ENCODE measurements around the gene DIPK2A. TPM values are rescaled to one million over a fixed set of nuclear protein-coding genes. Genes with fewer than 3 reads are reported as not detected.
A peak's percentile ranks its signal among the peaks of the same experiment; 100 is the strongest.

DIPK2A gene
- 10 to 100 TPM; 31.9 to 43.7 (median 42.5) TPM for polyA plus RNA-seq (ENCODE audit: insufficient read depth in 1 of 5, insufficient read length in 5 of 5, low replicate concordance in 1 of 5)
- long read RNA-seq, donor 1, full-length matches to known transcripts = 18 of 18 reads
- long read RNA-seq, donor 1, partial matches to known transcripts = 0 of 18 reads
- long read RNA-seq, donor 1, other reads (novel, unspliced or antisense) = 0 of 18 reads
- long read RNA-seq, donor 2, full-length matches to known transcripts = 13 of 13 reads
- long read RNA-seq, donor 2, partial matches to known transcripts = 0 of 13 reads
- long read RNA-seq, donor 2, other reads (novel, unspliced or antisense) = 0 of 13 reads
- long read RNA-seq, donor 3, full-length matches to known transcripts = 12 of 12 reads
- long read RNA-seq, donor 3, partial matches to known transcripts = 0 of 12 reads
- long read RNA-seq, donor 3, other reads (novel, unspliced or antisense) = 0 of 12 reads
- long read RNA-seq, donor 4, full-length matches to known transcripts = 2 of 2 reads
- long read RNA-seq, donor 4, partial matches to known transcripts = 0 of 2 reads
- long read RNA-seq, donor 4, other reads (novel, unspliced or antisense) = 0 of 2 reads
- long read RNA-seq, donor 5, full-length matches to known transcripts = 18 of 35 reads
- long read RNA-seq, donor 5, partial matches to known transcripts = 17 of 35 reads
- long read RNA-seq, donor 5, other reads (novel, unspliced or antisense) = 0 of 35 reads
- long read RNA-seq, donor 6, full-length matches to known transcripts = 16 of 95 reads
- long read RNA-seq, donor 6, partial matches to known transcripts = 79 of 95 reads
- long read RNA-seq, donor 6, other reads (novel, unspliced or antisense) = 0 of 95 reads
- long read RNA-seq, donor 7, full-length matches to known transcripts = 13 of 13 reads
- long read RNA-seq, donor 7, partial matches to known transcripts = 0 of 13 reads
- long read RNA-seq, donor 7, other reads (novel, unspliced or antisense) = 0 of 13 reads
- long read RNA-seq, donor 8, full-length matches to known transcripts = 10 of 10 reads
- long read RNA-seq, donor 8, partial matches to known transcripts = 0 of 10 reads
- long read RNA-seq, donor 8, other reads (novel, unspliced or antisense) = 0 of 10 reads

DNA sequence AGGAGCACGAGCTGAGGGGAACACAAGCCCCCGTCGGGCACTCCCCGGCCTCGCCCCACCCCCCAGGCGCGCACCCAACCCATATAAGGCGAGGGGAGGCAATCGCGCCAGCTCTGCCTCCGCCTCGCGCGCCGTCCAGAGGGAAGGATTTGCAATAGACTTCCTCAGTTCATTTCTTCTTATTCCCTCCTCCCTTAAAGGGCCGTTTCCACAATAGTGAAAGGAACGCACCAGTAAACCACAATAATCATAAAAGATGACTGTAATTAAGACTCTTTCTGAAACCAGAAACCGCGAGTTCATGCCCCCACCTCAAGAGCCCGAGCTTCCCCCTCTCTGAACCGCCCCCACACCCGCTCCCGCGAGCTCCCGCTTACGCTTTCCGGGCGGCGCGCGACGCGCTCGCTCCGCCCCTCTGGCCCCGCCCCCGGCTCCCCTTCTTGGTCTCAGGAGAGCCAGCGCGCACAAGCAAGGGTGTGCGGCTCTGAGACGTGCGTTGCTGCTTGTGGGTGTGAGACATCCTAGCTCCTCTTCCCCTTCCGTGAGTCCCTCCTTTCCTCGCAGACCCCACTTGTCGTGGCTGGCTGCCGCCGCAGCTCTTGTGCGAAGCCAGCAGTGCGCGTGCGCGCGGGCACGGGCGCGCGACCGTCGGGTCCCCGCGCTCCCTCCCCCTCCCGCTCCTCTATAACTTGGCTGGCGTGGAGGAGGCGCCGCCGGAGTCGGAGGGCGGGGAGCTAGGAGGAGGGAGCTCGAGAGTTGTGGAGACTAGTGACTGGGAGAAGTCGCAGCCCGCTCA, at the start of gene DIPK2A:
DIPK2A (plus strand) TSS at position 465 of the 796 bp plus-strand sequence. CDS start 510 bp downstream, outside the sequence.
- peak; percentile 99 for DNase-seq

GRCh38 chr3:143924522-143925285, 46.9 kb upstream of the DIPK2A start:
- DNase-seq = no peak

- no peak for DNase-seq
Measured at GRCh38 chr3:143928056-143928455, 43.6 kb upstream of the DIPK2A start.

- DNase-seq = no peak
Measured at GRCh38 chr3:143928541-143929255, 42.9 kb upstream of the DIPK2A start.

GRCh38 chr3:143934791-143935190, 36.8 kb upstream of the DIPK2A start:
- DNase-seq = no peak

- DNase-seq = no peak
Measured at GRCh38 chr3:143935678-143936077, 35.9 kb upstream of the DIPK2A start.

GRCh38 chr3:143950810-143951209, 20.8 kb upstream of the DIPK2A start:
- DNase-seq = no peak

GRCh38 chr3:143951351-143951971, 20.2 kb upstream of the DIPK2A start:
- peak in 1 of 2 donors; percentile 17 for DNase-seq

- DNase-seq = no peak
Measured at GRCh38 chr3:143952569-143953072, 19.0 kb upstream of the DIPK2A start.

GRCh38 chr3:143955113-143955512, 16.5 kb upstream of the DIPK2A start:
- no peak for DNase-seq

GRCh38 chr3:143956838-143957237, 14.8 kb upstream of the DIPK2A start:
- DNase-seq = no peak

- no peak for DNase-seq
Measured at GRCh38 chr3:143957453-143957852, 14.2 kb upstream of the DIPK2A start.

DNA sequence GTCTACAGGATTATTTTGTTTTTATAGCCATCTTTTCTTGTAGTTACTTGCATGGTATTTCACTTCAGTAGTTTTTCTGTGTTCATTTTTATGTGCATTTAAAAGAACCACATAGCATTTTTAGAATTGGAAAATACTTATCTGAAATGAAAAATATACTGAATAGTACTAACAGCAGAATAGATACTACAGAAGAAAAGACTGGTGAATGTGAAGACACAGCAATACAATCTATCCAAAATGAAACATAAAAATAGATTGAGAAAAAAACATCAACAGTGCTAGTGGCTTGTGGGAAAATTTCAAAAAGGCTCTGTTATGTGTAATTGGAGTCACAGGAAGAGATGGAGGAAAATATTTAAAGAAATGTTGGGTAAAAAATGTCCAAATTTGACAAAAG, 12.7 kb upstream of the DIPK2A start:
- DNase-seq = no peak

- DNase-seq = no peak
Measured at GRCh38 chr3:143961342-143961741, 10.3 kb upstream of the DIPK2A start.

DNA sequence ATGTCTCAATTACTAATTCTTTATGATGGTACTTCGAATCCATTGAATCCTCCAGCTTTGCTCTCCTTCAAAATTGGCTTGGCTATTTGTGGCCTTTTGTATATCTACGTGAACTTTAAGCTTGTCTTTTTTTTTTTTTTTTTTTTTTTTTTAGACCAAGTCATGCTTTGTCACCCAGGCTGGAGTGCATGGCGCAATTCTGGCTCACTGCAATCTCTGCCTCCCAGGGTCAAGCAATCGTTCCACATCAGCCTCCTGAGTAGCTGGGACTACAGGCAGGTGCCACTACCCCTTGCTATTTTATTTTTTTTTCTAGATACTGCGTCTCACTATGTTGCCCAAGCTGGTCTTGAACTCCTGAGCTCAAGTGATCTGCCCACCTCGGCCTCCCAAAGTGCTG, 7.7 kb upstream of the DIPK2A start:
- DNase-seq = no peak

DNA sequence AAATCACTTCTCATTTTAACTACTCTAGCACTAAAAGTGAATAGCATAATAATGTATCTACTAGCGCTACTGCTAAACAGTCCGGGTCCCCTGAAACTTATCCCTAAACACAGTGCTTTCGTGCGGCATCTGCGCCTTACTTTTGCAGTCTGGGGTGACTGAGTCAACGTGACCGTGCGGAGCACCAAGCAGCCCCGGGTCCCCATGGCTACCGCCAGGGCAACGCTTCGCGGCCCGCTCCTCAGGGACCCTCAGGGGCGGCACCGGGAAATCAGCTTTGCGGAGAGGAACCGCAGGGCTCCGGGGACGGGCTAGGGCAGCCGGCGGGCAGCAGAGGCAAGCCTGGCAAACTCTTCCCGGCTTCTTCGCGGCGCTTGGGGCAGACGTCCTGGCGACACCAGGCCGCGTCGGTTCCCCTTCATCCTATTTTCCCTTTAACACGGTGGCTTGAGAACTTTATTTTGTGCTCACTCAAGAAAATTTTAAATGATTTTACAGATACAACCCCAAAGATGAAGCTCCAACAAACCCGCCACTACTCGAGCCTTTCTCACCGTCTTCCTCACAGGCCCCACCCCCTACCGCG, 757 bp upstream of the DIPK2A start:
- DNase-seq = no peak

DNA sequence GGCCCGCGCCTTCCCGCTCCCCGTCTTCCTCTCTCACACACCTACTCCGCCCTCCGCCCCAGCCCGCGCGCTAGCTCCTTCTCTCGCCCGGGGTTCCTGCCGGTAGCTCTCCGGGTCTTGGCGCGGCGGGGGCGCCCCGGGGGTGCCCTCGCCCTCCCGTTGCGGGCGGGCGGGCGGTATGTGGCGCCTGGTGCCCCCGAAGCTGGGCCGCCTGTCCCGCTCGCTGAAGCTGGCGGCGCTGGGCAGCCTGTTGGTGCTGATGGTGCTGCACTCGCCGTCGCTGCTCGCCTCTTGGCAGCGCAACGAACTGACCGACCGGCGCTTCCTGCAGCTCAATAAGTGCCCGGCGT, 507 bp downstream of the DIPK2A start:
- peak in 1 of 2 donors; percentile 83 for DNase-seq

- peak in 1 of 2 donors; percentile 81 for DNase-seq
Measured at GRCh38 chr3:143972505-143973258, 1.1 kb downstream of the DIPK2A start.
